ENCODE data around the gene ABCC12.

GRCh38 chr16:48118841-48119240, 37.0 kb downstream of the ABCC12 start:
- TF ChIP-seq, protein P1, sequence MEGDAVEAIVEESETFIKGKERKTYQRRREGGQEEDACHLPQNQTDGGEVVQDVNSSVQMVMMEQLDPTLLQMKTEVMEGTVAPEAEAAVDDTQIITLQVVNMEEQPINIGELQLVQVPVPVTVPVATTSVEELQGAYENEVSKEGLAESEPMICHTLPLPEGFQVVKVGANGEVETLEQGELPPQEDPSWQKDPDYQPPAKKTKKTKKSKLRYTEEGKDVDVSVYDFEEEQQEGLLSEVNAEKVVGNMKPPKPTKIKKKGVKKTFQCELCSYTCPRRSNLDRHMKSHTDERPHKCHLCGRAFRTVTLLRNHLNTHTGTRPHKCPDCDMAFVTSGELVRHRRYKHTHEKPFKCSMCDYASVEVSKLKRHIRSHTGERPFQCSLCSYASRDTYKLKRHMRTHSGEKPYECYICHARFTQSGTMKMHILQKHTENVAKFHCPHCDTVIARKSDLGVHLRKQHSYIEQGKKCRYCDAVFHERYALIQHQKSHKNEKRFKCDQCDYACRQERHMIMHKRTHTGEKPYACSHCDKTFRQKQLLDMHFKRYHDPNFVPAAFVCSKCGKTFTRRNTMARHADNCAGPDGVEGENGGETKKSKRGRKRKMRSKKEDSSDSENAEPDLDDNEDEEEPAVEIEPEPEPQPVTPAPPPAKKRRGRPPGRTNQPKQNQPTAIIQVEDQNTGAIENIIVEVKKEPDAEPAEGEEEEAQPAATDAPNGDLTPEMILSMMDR (conservative IDR thresholded peaks at IDR 0.05 in 1 of 2, IDR thresholded peaks at IDR 0.05 in 1 of 2; ENCODE audit: low read depth in 1 of 2, low read length in 2 of 2) = no peak
- no peak for TF ChIP-seq EZH2 (IDR thresholded peaks at IDR 0.05; ENCODE audit: low read length, missing control alignments)
